NCI-H146 treated with DMSO at 0.1 percent for 48 hours (cell line): Measurements from ENCODE around the gene GRID1.

Experiments
- DNase-seq: peaks from one replicate; lab custom pipeline; 2025; ENCODE audit not compliant: unreplicated experiment; lab: John Stamatoyannopoulos, UW

The GRID1 gene

DNA sequence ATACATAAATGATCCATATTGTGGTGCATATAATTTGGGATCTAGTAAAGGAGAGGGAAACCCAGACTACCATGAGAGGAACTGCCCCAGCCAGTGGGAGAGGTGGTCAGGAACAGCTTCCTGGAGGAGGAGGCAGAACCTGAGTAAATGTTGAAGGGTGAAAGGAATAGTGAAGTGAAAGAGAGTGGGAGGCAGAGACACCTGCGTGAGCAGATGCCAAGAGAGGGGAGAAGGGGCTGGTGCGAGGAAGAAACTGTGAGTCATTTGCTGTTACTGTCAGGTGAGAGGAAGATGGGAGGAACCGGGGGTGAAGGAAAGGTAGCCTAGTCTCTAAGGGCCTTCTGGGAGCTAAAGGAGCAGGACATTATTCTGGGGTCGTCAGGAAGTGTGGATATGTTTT, 294.8 kb downstream of the GRID1 start:
- no peak for DNase-seq

- no peak for DNase-seq
Observed at GRCh38 chr10:86071145-86071544, 295.4 kb downstream of the GRID1 start.

DNA sequence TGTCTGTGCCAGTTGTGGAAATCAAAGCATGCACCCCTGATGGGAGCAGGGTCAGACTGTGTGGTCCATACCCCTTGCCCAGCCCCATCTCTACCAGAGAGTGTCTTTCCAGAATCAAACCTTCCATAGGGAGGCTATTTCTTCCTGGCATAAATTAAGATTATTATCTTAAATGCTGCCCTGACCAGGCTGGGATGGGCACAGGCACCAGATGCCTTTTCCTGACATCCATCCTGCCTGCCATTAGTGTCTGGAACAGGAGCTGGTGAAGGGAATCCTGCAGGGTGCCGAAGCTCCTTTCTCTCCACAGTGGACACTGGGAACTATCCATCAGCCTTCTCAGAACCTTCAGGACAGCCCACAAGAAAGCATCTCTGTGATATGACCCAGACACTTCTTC, 296.3 kb downstream of the GRID1 start:
- DNase-seq, result no peak

DNA sequence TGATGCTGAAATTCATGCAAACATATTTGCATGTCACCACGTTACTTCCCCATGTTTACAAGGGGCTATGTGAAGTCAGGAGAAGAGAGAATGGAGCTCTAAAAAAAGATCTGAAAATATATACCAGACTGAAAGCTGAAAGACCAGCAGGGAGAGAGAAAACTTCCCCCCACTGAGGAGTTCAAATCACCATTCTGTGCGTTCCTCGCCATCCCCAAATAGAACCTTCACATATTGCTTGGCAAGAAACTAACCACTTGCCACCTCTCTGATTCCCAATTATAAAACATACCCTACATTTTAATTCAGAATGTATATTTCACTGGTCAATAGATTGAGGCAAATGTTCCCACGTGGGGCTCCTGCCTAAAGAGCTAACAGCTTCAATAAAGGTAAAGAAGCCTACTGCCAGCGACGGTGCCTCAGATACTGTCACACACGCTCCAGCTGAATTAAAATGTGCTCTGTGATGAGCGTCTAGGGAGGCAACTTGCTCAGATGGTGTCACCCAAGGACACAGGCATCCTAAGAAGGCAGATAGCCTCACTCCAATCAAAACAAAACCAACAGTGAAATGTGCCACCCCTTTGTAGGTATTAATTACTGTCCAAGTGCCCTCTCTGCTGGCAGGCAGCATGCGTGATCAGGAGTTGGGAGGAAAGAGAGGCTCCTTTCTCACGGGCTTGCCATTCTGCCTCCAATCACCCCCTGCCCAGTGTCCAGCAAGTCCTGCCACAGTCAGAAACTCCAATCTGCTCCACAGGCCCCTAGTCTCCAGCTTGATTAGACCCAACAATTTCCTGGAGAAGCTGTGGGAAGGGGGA, 298.2 kb downstream of the GRID1 start:
- no peak for DNase-seq

DNA sequence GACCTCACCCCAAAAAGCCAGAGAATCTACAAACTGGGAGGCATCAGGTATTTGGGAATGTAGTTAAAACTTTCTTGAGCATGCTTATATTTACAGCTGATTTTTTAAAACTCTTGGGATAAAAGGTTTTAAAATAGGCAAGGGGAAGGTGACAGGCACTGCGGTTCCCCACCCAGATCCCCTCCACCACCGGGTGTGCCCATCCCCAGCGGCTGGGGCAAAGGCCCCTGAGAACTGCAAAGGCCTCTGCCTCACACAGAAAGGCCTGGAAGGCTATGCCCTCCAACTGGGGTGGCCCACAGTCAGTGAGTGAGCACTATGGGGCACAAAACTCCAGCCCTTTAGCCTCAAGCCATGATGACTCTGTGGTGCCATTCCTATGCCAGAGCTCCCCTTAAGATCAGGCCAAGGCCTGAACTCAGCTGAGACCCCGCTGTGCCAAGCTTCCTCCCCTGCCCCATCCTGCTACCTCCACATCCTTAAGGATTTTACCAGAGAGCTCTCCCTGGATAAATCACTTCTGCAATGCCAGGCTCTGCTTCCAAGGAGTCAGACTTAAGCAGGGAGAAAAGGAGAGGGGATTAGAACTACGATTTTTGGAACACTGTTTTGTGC, 299.1 kb downstream of the GRID1 start:
- DNase-seq, result no peak

GRCh38 chr10:86066696-86067095, 299.9 kb downstream of the GRID1 start:
- DNase-seq, result no peak

DNA sequence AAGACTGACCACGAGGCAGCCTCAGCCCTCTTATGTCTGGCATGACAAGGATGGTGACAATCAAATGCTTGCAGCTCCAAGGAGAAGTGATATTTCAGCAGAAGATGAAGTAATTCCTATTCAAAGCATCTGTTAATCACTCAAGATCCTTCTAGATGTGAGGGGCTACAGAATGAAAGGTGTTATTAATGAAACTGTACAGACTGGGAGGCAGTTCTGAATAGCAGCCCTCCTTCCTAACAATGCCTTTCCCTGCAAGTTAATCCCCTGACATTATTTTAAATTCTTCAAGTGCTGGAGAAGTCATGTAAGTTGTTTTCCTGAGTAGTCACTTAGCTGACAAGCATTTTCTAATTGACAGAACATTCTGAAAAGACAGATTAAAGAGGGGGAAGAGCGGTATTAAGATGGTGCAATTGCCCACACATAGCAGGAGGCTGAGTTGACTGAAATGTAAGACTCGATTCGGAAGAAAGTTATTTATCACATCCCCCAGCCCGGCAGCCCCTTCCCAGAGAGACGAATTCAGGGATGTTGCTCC, 300.8 kb downstream of the GRID1 start:
- DNase-seq, result no peak

- DNase-seq, result no peak
Observed at GRCh38 chr10:86064931-86065662, 301.5 kb downstream of the GRID1 start.

DNA sequence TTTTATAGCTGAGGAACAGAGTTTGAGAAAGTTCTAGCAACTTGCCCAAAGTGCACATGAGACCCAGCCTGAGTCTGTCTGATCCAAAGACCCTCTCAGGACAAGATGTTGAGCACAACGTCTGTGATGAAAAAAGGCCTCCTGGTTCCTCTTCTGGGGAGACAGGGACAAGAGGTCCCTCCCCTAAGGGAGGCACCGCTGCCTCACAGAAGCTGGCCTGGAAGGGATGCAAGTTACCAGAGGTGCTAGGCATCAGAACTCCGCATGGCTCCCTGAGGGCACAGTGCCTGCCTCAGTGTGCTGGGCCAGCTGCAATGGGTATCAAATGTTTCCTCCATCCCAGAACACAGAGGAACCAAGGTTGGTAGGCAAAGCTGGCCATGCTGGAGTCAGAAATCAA, 302.4 kb downstream of the GRID1 start:
- DNase-seq, result no peak

- DNase-seq, result no peak
Observed at GRCh38 chr10:86063341-86063740, 303.3 kb downstream of the GRID1 start.

DNA sequence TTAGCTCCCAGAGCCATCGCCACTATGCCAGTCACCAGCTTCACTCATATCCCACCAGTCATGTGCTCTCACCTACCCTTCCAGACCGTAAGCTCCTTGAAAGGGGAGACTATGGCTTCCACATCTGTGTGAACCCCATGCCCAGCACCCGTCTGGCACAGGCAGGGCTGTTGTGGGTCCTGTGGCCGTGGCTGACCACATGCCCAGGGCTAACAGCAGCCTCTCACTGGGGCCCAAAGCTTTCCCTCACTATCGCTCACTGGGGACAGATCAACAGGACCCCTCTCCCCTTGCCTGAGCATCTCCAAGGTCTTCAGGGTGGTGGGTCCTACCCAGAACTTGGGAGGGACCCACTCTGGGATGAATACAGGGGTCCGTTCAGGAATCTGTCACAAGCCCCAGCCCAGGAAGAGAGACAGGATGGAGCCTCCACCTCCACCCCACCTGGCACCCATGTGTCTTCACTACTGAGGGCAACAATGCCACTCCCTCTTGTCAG, 303.9 kb downstream of the GRID1 start:
- no peak for DNase-seq

GRCh38 chr10:86062198-86062550, 304.4 kb downstream of the GRID1 start:
- DNase-seq, result no peak

DNA sequence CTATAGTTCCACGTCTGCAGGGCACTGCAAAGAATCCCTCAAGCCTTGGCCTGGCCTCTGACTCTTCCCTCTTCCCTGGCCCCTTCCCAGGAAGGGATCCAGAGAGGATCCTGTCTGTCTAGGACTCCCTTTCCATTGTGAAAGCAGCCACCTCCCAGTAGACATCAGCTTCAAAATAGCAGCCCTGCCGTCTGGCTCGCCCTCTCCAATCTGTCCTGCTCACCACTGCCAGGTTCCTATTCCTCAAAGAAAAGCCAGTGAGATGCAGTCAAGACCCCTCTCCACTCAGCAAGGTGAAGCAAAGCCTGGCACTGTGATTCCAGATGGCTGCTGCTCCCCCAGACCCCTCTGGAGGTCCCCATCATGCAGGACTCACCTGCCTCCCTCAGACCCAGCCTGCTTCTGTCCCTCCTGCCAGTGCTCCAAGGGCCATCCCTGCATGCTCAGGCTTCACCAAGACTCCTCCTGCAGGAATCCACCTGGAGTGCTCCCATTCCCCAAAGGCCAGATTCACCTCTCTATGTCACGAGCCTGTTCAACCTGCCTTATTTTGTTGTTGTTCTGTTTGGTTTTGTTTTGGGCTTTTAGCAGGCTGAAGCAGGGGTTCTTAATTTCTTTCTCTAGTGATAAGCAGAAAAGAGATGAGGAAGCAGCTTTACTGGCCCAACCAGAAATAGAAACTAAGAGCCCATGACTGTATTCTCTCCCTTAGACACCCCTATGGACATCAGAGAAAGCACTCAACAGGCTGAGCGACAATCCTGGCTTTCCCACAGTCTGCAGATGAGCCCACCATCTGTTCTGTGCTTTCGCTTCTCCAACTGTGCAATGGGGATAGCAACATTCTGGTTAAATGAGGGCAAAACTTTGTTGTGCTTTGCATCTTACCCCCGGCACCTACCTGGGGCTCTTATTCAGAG, 305.1 kb downstream of the GRID1 start:
- DNase-seq, result no peak

DNA sequence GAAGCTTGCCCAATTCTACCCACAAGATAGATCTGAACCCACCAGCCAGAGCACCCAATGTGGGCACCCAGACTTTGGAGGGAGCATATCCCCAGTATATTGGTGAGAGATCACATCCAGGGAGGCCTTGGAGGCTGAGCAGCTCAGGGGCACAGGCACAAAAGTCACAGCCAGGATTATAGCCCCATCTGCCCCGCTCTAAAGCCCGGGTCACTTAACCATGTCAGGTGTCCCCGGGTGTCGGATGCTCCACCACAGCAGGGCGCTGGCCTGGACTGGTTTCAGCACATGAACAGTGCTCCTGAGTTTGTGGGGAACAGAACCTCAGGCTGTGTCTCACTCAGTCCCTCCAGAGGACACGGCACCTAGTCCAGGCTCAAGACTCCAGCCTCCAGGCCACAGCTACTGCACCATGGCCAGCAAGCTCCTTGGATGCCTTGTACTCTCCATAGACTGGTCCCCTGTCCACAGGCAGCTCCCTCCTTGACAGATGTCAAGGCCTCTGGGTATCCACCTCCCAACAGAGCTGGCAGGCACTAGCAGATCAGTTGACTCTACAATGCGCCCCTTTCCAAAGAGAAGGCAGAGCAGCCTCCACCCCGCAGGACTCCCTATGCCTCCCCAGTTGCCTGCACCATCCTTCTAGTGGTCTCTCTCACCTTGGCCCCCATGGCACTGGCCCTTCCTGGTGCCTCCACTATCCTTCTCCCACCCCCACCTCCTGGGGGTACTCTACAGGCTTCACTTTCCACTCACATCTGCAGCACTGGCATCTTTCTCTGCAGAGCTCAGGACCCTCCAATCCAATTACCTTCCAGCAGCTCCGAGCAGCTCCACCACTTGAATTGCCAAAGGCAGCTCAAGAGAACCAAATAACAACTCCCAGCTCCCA, 306.0 kb downstream of the GRID1 start:
- DNase-seq, result no peak

- no peak for DNase-seq
Observed at GRCh38 chr10:86059892-86060291, 306.7 kb downstream of the GRID1 start.

GRCh38 chr10:86058964-86059363, 307.6 kb downstream of the GRID1 start:
- DNase-seq, result no peak

DNA sequence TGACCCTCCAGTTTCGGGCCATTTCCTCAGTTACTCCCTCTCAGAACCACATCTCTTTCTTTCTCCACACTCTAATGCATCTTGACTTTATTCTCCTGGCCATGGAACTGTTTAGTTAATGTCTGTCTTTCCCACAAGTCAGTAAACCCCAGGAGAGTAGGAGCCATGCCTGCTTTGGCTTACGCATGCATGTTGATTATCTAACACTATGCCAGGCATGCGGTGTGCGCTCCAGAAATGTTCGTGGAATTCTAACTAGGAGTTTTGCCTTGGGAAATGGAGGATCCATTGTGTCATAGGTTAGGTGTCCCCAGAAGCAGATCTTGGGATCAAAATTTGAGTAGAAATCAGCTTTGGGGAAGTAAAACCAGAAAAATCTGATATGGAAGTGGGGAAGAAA, 308.9 kb downstream of the GRID1 start:
- no peak for DNase-seq

DNA sequence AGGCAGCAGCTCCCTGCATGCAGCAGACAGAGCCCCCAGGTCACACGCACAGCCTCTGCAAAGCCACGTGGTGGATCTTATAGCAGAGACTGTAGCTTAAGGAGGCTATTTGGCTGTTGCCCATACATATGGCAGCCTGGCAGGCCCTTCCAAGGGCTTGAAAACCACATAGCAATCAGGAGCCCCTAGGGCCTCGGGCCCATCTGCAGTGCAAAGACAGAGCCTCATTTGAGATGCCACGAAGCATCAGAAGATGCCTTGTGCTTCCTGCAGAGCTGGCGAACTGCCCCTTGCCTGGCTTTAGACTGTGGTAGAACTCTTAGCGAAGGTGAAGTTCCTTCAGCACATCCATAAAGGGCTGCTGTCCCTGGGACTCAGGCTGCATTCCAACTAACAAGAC, 309.9 kb downstream of the GRID1 start:
- DNase-seq, result no peak

- DNase-seq, result no peak
Observed at GRCh38 chr10:86055928-86056327, 310.7 kb downstream of the GRID1 start.

- DNase-seq, result no peak
Observed at GRCh38 chr10:86053675-86054074, 312.9 kb downstream of the GRID1 start.
